ENCODE data around the gene NR4A3.

Gene NR4A3

DNA sequence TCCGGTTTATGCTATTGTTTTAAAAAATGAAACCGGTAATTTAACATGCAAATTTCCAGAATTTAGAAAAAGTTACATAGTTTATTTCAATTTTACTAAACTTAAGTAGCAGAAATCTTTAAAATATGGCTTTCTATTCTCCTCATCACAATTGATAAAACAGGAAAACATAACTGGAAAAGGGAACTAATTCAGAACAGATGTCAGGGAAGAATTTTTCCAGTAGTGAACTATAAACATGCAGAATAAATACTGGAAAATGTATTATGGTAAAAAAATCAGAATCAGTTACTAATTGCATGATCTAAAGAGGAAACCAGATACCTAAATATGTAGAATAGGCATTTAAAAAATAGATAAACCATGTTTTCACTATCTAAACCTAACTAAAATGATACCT, 7.3 kb upstream of the NR4A3 start:
- no peak for DNase-seq (ENCODE audit: low read depth, low spot score)

DNA sequence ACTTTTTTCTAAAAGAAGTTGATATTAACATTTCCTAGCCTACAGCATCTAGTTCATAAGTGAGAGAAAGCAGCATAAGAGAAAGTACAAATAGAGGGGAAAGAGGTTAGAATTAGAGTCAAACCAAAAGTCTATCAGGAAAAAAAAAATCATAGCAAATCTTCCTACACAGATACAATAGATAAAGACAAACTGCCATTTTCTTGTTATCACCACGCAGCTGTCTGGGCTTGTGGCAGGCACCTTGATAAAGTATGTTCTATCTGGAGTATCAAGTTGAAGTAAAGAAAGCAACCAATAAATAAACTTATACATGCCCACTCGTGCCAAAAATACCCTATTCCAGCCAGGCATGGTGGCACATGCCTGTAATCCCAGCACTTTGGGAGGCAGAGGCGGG, 5.3 kb upstream of the NR4A3 start:
- no peak for DNase-seq (ENCODE audit: low read depth, low spot score)

DNA sequence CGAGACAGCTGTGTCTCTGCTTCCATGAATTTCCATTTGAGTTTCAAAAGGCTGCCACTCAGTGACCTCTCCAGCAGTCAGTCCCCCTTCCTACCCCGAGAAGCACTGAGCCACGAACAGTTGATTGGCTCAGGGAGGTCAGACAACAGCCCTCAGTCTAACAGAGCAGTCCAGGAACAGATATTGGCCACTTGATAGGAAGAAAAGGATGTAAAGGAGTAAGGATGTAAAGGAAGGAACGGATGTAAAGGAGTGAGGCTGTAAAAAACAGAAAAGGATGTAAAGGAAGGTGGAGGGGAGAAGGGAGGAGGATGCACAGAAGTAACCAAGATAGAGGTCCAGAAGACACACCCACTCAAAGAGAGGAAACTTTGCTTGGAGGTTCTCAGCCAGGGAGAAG, 3.2 kb upstream of the NR4A3 start:
- no peak for DNase-seq (ENCODE audit: low read depth, low spot score)

GRCh38 chr9:99819123-99819855, 2.4 kb upstream of the NR4A3 start:
- peak; percentile 68 for DNase-seq (ENCODE audit: low read depth, low spot score)

GRCh38 chr9:99819856-99820684, 1.6 kb upstream of the NR4A3 start:
- DNase-seq (ENCODE audit: low read depth, low spot score): peak; percentile 86

DNA sequence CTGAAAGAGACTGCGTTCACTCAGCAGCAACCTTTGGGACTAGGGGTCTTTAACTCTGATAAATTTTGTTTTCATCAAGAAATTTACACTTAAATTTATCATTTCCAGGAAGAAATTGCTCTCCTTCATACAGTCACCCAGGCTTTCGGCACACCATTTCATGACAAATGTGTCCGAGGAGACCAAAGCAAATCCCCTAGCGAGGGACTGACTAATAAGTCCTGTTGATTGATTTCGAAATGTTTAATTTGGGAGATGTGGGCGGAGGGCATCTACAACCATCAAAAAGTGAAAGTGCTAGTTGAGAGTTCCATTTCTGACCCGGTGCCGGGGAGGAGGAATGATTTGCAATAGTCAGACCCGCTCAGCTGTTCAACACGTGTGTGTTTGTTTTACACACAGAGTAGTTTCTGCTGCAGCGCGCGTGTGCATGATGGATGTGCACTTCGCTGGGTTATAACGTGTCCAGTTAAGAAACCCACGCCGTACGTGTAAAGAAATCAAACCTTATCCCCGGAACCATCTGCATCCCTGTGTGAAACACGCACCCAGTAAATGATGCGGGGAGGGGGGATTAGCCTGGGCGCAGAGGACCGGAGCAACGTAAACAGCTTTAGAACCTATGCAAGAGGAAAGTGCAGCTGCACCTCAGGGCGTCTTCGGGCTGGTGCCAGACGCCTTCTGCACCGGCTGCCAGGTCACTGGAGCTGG, 845 bp upstream of the NR4A3 start:
- peak; percentile 39 for DNase-seq (ENCODE audit: low read depth, low spot score)

DNA sequence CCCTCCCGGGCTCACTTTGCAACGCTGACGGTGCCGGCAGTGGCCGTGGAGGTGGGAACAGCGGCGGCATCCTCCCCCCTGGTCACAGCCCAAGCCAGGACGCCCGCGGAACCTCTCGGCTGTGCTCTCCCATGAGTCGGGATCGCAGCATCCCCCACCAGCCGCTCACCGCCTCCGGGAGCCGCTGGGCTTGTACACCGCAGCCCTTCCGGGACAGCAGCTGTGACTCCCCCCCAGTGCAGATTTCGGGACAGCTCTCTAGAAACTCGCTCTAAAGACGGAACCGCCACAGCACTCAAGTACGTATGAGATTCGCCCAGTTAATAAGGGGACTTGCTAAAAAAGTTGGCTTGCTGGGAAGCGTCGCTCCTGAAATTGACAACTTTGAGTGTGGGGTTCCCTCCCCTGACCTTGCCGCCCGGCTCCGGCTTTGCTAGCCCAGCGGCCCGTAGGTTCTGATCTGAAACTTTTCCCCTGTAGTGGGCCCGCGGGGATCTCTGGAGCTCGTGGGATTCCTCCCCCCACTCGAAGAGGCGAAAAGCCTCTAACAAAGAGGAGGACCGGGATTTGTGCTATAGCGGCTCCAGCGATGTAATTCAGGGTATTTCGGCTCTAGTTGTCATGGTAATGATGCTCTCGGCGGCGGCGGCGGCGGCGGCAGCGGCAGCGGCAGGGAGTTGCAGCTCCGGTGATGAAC, 572 bp downstream of the NR4A3 start:
- no peak for DNase-seq (ENCODE audit: low read depth, low spot score)

GRCh38 chr9:99822806-99823591, 1.3 kb downstream of the NR4A3 start:
- DNase-seq (ENCODE audit: low read depth, low spot score): no peak

GRCh38 chr9:99823681-99824377, 2.1 kb downstream of the NR4A3 start:
- DNase-seq (ENCODE audit: low read depth, low spot score): no peak

GRCh38 chr9:99824378-99825171, 2.9 kb downstream of the NR4A3 start:
- no peak for DNase-seq (ENCODE audit: low read depth, low spot score)

- DNase-seq (ENCODE audit: low read depth, low spot score): no peak
Measured at GRCh38 chr9:99825172-99826046, 3.7 kb downstream of the NR4A3 start.

DNA sequence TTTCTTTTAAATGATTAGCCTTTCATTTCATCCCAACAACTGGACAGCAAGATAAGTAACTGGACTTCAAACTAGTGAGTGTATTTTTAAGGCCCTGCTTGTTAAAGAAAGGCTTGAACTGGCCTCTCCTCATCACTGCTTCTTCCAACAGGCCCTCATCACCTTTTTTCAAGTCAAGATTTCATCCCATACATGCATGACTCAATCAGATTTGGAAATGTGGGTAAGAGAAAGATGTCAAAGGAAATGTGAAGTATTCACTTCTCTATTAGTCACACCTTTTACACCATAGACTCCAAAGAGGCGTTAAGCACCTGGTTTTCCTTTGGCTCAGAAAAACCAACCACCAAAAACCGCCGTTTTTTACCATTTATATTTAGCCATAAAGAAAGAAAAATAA, 4.9 kb downstream of the NR4A3 start:
- DNase-seq (ENCODE audit: low read depth, low spot score): no peak

DNA sequence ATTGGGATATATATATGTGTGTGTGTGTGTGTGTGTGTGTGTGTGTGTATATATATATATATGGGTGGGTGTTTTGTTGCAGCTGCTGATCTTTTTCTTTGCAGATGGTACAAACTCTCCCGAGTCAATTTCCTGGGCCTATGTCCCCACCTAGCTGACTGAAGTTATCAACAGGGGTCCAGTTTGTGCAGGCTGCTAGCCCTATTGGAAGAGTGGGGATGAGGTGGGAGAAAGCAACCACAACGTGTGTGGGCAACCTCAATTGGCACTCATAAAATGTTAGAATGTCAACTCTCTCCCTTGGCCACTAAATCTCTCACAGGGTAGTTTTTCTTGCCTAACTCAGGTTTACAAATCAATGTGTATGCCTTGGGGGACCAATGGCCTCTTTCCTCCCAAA, 5.6 kb downstream of the NR4A3 start:
- DNase-seq (ENCODE audit: low read depth, low spot score): no peak

GRCh38 chr9:99828054-99828416, 6.3 kb downstream of the NR4A3 start:
- DNase-seq (ENCODE audit: low read depth, low spot score): no peak

GRCh38 chr9:99828417-99829176, 6.9 kb downstream of the NR4A3 start:
- no peak for DNase-seq (ENCODE audit: low read depth, low spot score)

DNA sequence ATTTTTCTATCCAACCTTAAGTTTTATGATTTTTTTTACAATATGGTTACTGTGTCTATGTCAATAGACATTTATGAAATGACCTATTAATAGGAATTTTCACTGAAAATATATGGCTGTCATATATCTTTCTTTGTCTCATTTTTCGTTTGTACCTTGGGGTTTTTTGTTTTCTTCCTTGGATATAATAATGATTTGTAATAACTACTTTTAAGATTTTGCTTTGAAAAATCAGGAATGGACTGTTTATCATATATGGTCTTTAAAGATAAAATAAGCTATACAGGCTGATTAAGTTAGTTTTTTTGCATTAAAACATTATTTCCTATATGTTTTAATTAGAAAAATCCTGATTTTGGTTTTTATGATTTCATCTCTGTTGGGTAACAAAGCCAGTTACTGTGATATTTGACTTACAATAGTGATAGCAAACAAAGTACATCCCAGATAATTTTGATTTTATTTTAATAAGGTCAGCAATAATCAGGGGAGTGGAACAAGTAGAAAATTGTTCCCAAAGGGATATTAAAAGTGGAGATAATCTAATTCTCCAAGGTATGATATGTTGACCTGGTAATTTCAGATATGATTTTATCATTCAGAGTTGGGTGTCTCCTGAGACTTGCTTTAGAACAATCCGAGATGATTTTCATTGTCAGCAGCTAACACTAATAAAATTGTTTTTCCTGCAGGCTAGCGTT, 10.3 kb downstream of the NR4A3 start:
- DNase-seq (ENCODE audit: low read depth, low spot score): no peak

- DNase-seq (ENCODE audit: low read depth, low spot score): no peak
Measured at GRCh38 chr9:99832558-99832864, 10.8 kb downstream of the NR4A3 start.

DNA sequence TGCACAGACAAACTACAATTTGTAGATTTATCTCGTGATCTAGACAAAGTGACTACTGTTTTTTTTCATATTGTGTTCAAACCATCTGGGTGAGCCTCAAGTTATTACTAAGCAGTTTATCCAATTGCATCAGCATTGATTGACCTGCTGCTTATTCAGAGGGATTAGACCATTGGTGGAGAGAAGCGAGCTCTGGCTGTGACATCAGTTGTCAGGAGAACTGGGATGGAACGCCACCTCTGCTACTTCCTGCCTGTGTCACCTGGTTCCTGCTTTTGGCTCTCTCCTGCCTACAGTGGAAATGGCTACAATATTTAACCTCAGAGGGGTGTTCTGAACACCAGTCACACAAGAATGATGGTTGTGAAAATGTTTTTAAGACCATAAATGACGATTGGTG, 12.1 kb downstream of the NR4A3 start:
- no peak for DNase-seq (ENCODE audit: low read depth, low spot score)
